ENCODE results near the gene THSD4.

- no peak for TF ChIP-seq CTCF (IDR thresholded peaks at IDR 0.05; ENCODE audit: low read depth, low read length)
- TF ChIP-seq EZH2phosphoT487 (IDR thresholded peaks at IDR 0.05; ENCODE audit: low read depth): no peak
Measured at GRCh38 chr15:71228403-71228802, 113.1 kb downstream of the THSD4 start.

Data from OCI-LY3 (cell line).